T-helper 1 cell (primary cell): Measurements from ENCODE around the gene STK32B.
"Not testable (repeated sequence)": the region's sequence is repeated elsewhere in the genome, so short reads cannot be mapped to it uniquely, and the experiment has no call there.

Source experiments
- DNase-seq, 5 donors: peaks; one replicate each; pipeline ENCODE4 v3.0.0-alpha.2; 2012 to 2020

The STK32B gene

DNA sequence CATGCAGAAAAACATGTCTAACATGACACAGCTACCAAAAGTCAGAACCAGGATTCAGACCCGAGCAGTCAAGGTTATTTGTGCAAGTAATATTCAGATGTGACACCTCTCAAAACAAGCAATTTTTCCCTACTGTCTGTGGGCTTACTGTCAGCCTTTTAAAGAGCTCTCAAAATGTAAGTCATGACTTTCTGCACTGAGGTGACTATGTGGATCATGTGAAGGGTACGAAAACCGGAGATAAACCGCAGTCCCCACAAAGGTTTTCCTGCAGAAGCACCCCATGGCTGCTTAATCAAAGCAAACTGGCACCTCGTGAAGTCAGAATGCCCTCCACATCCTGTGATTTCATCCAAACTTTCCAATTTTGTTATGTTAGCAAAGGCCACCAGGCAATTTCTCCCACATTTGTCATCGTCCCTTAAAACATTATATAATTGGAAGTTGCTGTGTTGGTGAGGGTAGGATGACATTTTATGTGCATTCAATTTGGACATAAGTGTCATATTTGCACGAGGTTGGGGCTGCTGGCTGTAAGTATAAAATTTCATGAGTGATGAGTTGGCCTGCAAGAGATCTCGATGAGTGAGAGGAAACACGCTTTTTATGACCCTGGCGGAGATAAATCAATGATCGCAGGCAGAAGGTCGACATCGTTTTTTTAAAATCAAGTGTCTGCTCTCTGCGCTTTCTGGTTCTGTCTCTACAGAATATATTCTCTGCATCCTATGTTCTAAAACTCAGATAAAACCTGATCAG is 161.2 kb downstream of the STK32B start:
- no peak for DNase-seq

DNA sequence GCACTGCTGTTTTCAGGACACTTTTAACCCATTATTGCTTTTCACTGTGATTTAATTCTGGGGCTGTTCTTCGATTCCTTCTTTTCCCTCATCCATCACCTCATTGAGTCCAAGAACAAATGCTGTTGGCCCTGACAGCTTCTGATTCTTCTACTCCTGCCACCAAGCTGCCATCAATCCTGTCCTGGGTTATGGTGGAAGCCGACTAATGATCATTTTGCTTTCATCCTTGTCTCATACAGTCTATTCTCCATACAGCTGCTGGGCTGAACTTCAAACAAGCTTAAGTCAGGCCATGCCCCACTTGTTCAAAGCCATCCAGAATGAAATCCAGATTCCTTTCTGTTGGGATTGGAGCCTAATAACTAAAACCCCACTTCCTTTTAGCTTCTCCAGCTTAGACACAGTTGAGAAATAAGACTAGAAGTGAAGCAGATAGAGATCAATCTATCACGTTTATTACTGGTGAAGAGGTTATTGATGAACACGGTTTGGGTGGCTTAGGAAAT is 161.9 kb downstream of the STK32B start:
- no peak for DNase-seq

DNA sequence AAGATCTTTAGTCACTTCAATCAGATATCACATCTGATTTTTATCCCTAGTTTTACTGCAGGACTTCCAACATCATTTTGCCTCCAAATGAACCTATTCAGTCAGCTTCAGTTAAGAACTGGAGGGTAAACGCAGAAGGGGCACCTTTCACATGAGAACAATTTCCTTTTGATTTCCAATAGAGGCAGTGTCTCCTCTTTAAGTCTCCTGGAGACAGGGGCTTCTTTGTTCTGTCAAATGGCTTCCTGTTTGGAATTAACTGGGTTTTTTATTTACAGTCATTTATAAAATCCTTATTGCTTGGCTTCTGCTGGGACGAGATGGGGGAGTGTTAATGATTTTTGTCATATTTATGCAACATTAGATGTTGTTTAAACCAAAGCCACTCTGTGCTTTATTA is 164.0 kb downstream of the STK32B start:
- DNase-seq, result no peak

DNA sequence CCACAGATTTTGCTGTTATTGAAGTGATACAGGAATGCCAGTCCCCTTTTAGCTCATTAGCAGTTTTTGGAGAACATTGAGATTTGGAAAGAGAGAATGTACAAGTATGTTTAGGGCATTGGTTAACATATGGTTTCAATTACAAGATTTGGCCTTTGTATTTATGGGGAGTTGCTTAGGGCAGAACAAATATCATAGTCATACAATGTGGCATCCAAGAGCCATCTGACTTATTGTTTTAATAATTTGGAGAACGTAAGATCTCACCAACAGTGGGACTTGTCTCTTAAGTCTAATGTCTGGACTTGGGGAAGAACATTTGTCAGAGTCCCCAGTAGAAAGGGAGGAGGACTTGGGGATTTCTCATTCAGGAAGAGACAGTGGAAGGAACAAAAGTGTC is 166.1 kb downstream of the STK32B start:
- DNase-seq, result no peak

DNA sequence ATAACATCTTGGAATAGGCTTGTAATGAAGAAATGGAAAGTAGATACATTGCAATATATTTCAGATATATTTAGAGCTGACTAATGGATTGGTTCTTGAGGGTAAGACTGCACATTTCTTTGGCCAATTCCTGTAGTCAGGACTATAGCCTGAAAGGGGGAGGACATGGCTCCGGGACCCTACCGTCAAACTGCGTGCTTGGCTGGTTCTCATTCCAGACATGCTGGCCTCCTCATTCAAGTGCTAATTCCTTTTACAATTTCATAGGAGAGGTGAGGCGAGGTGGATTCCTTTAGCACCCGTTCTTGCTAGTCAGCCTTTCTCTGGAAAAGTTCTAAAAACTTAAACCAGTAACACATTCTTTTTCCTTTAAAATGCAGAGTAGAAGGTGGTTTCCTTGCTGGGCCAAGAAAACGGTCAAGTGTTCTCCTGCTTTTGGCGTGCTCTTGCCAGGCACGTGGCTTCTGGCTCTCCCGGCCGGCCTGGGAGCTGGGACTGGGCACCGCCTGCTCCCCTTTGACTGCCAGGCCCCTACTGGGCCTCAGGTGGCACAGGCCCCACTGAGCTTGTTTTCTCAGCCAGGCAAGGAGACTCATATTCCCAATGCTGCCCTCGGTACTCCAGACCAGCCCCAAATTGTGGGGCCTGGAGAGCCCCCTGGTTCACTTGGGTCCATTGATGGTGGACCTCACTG is 167.2 kb downstream of the STK32B start:
- no peak for DNase-seq

DNA sequence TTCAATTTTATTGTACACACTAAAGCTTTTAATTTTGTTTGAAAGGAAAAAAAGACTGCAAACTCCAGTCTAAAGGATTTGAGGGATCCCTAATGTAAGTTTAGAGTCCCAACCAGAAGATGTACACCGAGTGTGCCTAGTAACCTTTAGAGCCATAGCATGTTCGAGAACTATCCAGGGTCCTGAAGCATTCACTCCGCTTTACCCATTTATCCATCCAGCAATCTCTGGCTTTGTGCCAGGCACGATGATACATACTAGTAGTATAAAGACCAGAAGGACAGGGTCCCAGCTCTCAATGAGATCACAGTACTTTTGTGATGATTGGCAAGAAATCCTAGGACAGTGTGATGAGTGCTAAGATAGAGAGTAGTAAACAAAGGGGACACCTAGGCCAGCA is 168.7 kb downstream of the STK32B start:
- no peak for DNase-seq

DNA sequence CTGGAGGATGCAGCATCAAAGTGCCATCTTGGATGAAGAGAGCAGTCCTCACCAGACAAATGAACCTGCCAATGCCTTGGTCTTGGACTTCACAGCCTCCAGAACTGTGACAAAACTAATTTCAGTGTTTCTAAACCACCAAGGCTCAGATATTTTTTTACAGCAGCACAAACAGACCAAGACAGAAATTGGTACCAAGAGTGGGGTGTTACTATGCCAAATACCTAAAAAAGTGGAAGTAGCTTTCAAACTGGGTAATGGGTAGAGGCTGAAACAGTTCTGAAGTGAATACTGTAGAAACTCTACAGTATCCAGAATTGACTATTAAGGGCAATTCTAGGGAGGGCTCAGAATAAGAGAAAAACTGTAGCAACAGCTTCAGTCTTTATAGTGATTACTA is 170.8 kb downstream of the STK32B start:
- DNase-seq, result no peak

DNA sequence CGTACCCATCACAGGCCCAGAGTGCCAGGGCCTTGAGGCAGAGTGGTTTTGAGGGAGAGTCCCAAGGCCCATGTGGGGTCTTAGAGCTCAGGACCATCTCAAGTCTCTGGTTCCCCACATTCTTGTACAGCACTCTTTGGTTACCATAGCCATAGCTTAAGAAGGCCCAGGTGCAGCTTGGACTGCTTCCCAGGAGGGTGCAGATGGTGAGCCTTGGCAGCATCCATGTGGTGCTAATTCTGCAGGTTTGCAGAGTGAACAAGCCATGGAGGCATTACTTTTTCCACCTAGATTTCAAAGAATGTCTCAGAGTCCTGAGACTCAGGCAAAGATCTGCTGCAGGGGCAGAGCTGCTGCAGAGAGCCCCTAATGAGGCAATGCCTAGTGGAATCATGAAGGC is 171.7 kb downstream of the STK32B start:
- no peak for DNase-seq

DNA sequence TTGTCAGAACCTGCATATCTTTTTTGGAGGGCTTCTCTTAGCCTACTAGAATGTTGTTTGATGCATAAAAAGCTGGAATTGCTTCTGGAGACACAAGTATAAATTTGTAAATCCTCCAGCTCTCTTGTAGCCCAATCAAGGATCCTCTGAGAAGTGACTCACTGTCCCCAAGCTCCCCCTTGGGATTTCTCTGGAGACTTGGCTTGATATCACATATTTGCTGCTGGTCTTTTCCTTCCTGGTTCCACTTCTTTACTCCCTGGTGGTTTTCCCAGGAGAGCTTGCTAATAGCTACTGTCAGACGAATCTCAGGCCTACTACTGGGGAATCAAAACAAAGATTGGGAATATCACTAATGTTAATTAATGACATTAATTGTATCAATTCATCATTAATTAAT is 173.1 kb downstream of the STK32B start:
- no peak for DNase-seq

DNA sequence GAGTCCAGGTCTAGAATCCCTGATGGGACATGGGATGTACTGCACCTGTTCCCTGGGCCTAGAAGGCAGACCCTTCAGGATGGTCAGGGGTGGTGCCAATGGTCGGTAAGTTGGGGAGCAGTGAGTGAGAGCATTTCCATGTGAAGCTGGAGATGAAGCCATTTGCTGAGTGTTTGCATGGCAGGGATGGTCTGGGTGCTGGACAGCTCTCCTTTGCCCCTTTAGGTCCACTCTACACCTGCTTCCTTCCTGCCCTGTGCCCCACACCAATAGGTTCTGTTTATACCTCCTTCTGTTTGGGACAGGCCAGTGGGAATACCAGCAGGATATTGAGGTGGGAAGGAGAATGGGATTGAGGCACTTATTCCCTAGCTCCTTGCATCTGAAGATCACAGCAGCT is 181.3 kb downstream of the STK32B start:
- no peak for DNase-seq

DNA sequence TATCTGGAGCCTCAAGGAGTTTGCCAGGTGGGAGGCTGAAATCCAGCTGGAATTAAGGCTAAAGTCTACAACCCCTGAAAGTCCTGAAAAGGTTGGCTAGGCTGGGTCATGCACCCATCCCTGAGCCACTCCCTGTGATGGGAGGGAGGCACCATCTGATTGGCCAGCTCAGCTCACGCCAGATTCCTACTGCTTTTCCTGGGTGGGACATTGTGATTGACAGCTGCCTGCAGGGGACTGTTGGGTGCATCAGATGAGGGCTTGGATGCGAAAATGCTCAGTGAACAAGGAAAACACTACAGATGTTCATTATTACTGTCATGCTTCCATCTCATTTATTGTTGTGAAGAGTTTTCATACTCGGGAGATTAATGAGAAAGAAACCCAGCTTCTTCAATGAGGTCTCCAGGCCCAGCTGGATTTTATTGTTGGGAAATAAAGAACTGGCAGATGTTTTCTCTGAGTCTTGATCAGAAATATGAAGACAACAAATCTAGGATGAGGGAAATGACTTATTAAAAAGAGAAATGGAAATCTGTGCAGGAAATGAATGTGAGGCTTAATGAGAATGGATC is 185.9 kb downstream of the STK32B start:
- no peak for DNase-seq

DNA sequence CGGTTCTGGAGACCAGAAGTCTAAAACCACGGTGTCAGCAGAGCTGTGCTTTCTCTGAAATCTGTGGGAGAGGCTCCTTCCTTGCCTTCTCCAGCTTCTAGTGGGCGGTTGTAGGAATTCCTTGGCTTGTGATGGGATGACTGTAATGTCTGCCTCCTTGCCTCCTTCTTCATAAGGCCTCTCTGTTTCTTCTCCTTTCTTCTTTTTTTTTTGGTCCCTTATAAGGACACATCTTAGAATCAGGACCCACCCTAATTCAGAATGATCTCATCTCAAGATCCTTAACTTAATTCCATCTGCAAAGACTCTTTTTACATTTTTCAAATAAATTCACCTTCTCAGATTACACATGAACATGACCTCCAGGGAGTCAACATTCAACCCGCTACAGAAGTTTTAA is 186.9 kb downstream of the STK32B start:
- DNase-seq, result no peak

DNA sequence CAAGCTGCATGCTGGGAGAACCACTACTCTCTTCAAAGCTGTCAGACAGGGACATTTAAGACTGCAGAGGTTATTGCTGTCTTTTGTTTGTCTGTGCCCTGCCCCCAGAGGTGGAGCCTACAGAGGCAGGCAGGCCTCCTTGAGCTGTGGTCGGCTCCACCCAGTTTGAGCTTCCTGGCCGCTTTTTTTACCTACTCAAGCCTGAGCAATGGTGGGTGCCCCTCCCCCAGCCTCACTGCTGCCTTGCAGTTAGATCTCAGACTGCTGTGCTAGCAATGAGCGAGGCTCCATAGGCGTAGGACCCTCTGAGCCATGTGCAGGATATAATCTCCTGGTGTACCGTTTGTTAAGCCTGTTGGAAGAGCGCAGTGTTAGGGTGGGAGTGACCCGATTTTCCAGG is 195.8 kb downstream of the STK32B start:
- DNase-seq, result not testable (repeated sequence)

DNA sequence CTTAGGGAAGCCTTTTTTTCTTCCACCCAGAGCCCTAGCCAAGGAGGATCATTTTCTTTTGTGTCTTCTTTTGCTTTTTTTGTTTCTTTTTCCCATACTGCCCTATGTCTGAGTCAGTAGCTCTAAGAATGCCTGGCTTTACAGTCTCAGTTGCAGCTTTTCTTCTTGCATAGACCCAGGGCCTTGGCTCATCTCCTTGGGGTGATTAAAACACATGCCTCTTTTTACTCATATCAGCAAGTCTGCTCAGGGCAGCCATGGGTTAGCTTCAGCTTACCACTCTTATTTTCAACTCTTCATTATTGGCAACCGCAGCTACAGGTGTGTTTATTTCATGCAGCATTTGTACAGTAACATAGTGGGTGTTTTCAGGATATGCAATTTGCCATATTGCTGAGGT is 196.5 kb downstream of the STK32B start:
- DNase-seq, result no peak

DNA sequence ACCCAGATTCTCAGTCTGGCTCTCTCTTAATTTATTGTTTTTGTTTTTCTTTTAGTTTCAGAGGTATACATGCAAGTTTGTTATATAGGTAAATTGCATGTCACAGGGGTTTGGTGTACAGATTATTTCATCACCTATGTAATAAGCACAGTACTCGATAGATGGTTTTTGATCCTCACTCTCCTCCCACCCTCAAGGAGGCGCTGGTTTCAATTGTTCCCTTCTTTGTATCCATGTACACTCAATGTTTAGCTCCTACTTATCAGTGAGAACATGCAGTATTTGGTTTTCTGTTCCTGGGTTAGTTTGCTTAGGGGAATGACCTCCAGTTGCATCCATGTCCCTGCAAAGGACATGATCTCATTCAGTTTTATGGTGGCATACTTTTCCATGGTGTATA is 198.4 kb downstream of the STK32B start:
- no peak for DNase-seq

DNA sequence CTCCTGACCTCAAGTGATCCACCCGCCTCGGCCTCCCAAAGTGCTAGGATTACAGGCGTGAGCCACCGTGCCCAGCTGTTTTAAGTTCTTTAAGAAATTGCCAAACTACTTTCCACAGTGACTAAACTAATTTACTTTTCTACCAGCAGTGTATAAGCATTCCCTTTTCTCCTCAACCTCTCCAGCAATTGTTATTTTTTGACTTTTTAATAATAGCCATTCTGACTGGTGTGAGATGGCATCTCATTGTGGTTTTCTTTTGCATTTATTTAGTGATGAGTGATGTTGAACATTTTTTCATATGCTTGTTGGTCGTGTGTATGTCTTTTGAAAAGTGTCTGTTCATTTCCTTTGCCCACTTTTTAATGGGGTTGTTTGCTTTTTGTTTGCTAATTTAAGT is 199.3 kb downstream of the STK32B start:
- not testable (repeated sequence) for DNase-seq

DNA sequence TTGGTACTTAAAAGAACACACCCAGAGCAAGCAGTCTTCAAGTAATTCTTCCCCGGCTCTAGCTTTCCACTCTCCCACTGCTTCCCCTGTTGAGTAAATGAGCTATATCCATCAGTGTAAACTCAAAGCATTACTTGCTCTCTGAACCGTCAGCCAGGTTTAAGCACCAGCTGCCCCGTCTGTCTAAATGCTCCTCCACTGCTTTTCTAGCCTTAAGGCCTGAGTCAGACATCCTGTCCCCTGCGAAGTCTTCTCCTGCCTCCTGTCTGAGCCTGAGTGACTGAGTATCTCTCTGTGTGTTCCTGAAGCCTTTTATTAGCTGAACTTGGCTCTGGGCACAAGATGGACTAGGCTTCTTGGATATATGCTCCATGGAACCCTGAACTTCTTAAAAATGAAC is 205.1 kb downstream of the STK32B start:
- DNase-seq, result no peak

DNA sequence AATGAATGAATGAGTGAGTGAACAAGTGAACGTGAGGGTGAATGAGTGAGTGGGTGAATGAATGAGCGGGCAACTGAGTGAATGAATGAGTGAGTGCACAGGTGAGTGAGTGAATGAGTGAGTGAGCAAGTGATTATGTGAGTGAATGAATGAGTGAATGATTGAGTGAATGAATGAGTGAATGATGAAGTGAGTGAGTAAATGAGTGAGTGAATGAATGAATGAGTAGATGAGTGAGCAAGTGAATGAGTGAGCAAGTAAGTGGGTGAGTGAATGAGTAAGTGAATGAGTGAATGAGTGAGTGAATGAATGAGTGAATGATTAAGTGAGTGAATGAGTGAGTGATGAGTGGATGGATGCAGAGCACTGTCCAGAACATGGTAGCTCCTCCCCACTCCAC is 205.8 kb downstream of the STK32B start:
- no peak for DNase-seq

DNA sequence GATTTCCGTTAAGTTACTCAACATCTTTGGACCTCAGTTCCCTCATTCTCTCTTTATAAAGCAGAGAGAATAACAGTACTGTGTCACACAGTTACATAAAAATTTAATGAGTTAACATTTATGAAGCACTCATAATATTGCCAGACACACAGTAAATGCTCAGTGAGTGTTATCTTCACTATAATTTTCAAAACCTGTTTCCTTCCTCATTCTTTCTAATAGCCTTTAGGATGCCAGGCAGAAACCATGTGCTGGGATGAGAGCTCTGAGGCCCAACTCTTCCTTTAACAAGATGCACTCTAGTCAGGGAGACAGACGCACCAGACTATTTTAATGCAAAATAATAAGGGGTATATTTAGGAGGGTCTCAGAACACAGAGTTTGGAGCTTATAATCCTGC is 208.2 kb downstream of the STK32B start:
- no peak for DNase-seq

DNA sequence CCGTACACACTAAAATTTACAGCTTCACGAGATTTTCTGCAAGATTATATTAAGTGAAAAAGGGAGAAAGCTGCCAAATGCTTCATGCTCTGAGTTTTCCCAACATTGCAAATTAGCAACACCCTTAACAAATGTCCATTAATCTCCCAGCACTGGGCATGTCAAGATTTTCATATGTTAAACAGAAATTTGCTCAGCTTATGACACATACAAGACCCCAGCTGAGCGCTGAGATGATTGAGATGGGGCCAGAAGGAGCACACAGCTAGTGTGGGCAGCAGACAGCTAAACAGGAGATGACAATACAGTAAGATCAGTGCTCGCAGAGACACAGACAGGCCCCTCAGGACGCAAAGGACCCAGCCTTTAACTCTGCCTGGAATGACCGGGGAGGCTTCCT is 208.8 kb downstream of the STK32B start:
- no peak for DNase-seq

DNA sequence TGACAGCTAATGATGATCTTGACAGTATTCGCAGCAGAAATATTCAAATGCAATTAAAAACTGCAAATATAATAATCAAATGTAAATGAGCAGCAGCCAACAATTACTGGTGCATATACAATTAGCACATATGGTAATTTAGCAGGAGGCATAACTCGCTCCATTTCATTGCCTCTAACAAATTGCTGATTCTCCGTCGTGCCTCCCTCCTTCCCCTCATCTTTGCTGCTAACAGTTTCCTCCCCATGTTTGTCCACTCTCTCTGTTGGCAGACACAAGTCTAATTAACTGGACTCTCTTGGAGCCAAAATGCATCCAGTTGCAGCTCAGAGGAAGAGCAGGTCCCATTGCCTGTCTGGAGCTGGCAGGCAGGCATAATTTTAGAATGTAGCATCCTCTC is 210.6 kb downstream of the STK32B start:
- DNase-seq, result no peak

DNA sequence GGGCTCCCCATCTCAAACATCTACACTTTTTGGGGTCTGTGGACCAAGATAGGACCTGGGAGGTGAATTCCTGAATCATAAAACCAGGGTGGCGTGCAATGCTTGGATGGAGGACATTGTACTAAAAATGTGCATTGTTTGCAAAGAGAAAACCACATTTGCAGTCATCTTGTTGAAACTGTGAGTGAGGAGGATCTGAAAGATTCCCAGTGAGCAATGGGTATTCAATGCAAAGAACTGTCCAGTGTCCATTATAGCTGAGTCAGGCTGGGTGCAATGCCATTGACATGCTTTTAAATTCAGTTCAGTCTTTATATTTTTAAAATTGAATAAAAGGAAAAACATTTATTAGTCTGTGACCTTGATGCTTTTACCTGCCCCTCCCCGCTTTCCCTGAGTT is 215.7 kb downstream of the STK32B start:
- no peak for DNase-seq

DNA sequence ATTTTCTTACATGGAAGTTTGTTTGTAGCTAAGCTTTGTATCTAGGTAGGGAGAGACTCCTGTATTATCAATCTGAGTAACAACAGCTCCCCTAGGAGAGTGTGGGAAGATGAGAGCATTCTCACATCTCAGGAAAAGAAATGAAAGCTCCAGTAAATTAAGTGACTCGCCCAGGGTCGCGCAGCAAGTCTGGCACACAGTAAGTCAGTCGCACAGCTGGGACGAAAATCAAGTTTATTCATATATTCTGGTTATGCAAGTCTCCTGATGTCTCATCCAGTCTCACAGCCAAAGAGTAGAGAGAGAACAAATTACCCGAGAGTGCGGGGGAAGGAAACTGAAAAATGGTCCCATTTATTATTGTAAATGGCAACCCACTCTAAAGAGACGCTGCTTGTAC is 216.1 kb downstream of the STK32B start:
- no peak for DNase-seq

DNA sequence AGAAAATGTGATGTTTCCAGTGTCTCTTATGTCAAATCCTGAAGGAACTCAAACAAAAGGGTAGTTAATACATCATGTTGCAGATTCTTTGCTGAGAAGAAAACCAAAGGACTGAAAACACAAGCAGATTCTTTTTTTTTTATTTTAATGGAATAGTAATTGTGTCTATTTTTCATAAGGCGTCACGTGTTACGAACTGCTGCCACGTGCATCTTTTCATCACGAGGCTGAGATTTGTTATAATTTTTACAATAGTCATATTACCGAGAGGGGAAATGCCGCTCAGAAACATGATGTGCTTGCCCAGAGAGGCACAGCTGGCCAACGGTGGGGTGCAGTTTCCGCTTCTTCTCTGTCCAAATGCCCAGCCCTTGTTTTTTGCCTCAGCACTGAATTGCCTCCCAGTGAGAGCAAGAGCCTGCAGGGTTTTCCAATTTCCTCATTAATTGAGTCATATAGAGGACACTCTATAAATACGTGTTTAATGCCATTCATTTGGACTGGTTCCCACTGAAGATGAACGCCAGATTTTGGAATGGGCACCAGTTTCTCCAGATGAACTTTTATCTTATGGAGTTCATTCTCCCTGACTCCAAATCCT is 225.3 kb downstream of the STK32B start:
- no peak for DNase-seq
